ENCODE data around the gene CD300LF. TPM values are rescaled to one million over a fixed set of nuclear protein-coding genes. Genes with fewer than 3 reads are reported as not detected.

Gene CD300LF
- total and polyA plus RNA-seq, 9 of the 15 experiments (the other 6 are each of a cell fraction or from before 2014, with no cell fraction given): not detected

DNA sequence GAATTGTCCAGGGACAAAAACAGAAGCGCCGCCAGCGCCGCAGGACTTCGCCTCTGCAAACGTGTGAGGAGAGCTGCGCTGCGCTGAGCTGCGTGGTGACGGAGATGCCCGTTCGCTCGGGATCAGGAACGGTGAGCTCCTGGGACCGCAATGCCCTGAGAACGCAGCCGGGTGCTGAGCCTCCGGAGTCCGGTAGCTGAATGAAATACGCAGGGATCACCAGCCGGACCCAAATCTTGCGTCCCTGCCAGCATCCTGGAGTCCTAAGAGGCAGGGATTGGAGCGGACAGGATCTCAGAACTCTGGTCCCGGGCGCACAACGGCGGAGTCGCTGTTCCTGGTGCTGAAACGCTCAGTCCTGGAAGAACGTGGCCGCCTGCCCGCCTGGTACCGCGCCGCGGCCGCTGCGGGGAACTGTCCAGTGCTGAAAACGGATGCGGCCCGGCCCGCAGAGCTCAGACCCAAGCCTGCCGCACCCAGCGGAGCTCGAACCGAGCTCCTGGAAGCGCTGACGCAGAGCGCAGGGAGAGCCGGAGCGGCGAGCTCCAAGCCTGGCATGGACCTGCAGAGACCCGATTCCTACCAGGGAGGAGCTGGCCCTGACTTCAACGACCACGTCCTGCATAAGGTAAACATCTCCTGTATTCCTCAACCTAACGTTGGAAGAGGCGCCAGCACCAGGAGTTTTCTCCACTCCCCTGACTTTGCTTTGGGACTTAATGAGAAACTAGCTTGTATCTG lies 41.5 kb downstream of the CD300LF start (continued):
- TF ChIP-seq SRF (CRISPR knock-in tag; IDR thresholded peaks at IDR 0.05) (peak in 1 of 2 experiments; percentile 84; a peak in 2 of 4 replicates), LCOR (CRISPR knock-in tag; IDR thresholded peaks at IDR 0.05) (0 out of 2 replicates have a peak, but pooled peaks have one; percentile 71), NR4A1 (CRISPR knock-in tag; IDR thresholded peaks at IDR 0.05) (no peak), NR4A1 (tag; IDR thresholded peaks at IDR 0.05) (peak; percentile 51; the same call in 1 of the 2 replicates), RBM14 (IDR thresholded peaks at IDR 0.05; ENCODE audit: borderline replicate concordance, insufficient read depth, low read depth, low read length) (no peak), HMG20B (CRISPR knock-in tag; IDR thresholded peaks at IDR 0.05) (no peak), PRMT5 (CRISPR knock-in tag; IDR thresholded peaks at IDR 0.05) (peak; percentile 97), ZBTB8A (IDR thresholded peaks at IDR 0.05; ENCODE audit: partially characterized antibody) (no peak), JUNB (CRISPR knock-in tag; conservative IDR thresholded peaks at IDR 0.05) (no peak), CXXC5 (CRISPR knock-in tag; IDR thresholded peaks at IDR 0.05) (peak; percentile 77), KAT7 (CRISPR knock-in tag; IDR thresholded peaks at IDR 0.05; ENCODE audit: borderline replicate concordance) (peak; percentile 57; the same call in 1 of the 2 replicates)
- TF ChIP-seq, protein P1, sequence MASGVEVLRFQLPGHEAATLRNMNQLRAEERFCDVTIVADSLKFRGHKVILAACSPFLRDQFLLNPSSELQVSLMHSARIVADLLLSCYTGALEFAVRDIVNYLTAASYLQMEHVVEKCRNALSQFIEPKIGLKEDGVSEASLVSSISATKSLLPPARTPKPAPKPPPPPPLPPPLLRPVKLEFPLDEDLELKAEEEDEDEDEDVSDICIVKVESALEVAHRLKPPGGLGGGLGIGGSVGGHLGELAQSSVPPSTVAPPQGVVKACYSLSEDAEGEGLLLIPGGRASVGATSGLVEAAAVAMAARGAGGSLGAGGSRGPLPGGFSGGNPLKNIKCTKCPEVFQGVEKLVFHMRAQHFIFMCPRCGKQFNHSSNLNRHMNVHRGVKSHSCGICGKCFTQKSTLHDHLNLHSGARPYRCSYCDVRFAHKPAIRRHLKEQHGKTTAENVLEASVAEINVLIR (CRISPR knock-in tag; IDR thresholded peaks at IDR 0.05): no peak
- TF ChIP-seq, protein P2, sequence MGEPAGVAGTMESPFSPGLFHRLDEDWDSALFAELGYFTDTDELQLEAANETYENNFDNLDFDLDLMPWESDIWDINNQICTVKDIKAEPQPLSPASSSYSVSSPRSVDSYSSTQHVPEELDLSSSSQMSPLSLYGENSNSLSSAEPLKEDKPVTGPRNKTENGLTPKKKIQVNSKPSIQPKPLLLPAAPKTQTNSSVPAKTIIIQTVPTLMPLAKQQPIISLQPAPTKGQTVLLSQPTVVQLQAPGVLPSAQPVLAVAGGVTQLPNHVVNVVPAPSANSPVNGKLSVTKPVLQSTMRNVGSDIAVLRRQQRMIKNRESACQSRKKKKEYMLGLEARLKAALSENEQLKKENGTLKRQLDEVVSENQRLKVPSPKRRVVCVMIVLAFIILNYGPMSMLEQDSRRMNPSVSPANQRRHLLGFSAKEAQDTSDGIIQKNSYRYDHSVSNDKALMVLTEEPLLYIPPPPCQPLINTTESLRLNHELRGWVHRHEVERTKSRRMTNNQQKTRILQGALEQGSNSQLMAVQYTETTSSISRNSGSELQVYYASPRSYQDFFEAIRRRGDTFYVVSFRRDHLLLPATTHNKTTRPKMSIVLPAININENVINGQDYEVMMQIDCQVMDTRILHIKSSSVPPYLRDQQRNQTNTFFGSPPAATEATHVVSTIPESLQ (CRISPR knock-in tag; IDR thresholded peaks at IDR 0.05): peak; percentile 93
- TF ChIP-seq, protein P3, sequence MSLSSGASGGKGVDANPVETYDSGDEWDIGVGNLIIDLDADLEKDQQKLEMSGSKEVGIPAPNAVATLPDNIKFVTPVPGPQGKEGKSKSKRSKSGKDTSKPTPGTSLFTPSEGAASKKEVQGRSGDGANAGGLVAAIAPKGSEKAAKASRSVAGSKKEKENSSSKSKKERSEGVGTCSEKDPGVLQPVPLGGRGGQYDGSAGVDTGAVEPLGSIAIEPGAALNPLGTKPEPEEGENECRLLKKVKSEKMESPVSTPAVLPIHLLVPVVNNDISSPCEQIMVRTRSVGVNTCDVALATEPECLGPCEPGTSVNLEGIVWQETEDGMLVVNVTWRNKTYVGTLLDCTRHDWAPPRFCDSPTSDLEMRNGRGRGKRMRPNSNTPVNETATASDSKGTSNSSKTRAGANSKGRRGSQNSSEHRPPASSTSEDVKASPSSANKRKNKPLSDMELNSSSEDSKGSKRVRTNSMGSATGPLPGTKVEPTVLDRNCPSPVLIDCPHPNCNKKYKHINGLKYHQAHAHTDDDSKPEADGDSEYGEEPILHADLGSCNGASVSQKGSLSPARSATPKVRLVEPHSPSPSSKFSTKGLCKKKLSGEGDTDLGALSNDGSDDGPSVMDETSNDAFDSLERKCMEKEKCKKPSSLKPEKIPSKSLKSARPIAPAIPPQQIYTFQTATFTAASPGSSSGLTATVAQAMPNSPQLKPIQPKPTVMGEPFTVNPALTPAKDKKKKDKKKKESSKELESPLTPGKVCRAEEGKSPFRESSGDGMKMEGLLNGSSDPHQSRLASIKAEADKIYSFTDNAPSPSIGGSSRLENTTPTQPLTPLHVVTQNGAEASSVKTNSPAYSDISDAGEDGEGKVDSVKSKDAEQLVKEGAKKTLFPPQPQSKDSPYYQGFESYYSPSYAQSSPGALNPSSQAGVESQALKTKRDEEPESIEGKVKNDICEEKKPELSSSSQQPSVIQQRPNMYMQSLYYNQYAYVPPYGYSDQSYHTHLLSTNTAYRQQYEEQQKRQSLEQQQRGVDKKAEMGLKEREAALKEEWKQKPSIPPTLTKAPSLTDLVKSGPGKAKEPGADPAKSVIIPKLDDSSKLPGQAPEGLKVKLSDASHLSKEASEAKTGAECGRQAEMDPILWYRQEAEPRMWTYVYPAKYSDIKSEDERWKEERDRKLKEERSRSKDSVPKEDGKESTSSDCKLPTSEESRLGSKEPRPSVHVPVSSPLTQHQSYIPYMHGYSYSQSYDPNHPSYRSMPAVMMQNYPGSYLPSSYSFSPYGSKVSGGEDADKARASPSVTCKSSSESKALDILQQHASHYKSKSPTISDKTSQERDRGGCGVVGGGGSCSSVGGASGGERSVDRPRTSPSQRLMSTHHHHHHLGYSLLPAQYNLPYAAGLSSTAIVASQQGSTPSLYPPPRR (CRISPR knock-in tag; IDR thresholded peaks at IDR 0.05; ENCODE audit: borderline replicate concordance): 0 out of 2 replicates have a peak, but pooled peaks have one; percentile 35
- TF ChIP-seq, protein P4, sequence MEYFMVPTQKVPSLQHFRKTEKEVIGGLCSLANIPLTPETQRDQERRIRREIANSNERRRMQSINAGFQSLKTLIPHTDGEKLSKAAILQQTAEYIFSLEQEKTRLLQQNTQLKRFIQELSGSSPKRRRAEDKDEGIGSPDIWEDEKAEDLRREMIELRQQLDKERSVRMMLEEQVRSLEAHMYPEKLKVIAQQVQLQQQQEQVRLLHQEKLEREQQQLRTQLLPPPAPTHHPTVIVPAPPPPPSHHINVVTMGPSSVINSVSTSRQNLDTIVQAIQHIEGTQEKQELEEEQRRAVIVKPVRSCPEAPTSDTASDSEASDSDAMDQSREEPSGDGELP (CRISPR knock-in tag; IDR thresholded peaks at IDR 0.05; ENCODE audit: borderline replicate concordance): peak; percentile 92
- TF ChIP-seq, protein P5, sequence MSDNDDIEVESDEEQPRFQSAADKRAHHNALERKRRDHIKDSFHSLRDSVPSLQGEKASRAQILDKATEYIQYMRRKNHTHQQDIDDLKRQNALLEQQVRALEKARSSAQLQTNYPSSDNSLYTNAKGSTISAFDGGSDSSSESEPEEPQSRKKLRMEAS (CRISPR knock-in tag; IDR thresholded peaks at IDR 0.05): peak; percentile 89

All from K562 (cell line).